ENCODE results near the gene TOM1. TPM values are rescaled to one million over a fixed set of nuclear protein-coding genes. Genes with fewer than 3 reads are reported as not detected.

The TOM1 gene
- total and polyA plus RNA-seq, 2 of the 13 experiments (the other 11 are each of a cell fraction or from before 2014, with no cell fraction given) = 30.8 to 87.3 TPM

DNA sequence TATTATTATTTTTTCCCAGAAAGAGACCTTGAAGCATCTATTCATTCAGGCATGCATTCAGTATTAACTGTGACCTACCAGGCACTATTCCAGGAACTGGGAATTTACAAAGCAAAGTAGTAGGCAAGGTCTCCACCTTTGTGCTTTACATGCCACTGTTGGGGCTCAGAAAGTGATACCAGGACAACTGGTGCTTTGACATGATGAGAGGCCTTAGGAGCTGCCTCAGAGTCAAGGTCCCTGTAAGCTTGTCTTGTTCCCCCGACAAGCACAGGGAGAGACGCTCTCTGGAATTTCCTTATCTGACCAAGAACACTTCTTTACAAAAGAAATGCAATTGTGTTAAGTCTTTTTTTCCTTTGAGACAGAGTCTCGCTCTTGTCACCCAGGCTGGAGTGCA, 78.9 kb downstream of the TOM1 start (continued):
- TF ChIP-seq TBP (CRISPR knock-in tag; IDR thresholded peaks at IDR 0.05) = no peak
- peak; percentile 16 for TF ChIP-seq ASH2L (IDR thresholded peaks at IDR 0.05; ENCODE audit: insufficient read length, low read depth, low read length)
- no peak for TF ChIP-seq ETV6 (CRISPR knock-in tag; conservative IDR thresholded peaks at IDR 0.05)
- TF ChIP-seq, protein P1, sequence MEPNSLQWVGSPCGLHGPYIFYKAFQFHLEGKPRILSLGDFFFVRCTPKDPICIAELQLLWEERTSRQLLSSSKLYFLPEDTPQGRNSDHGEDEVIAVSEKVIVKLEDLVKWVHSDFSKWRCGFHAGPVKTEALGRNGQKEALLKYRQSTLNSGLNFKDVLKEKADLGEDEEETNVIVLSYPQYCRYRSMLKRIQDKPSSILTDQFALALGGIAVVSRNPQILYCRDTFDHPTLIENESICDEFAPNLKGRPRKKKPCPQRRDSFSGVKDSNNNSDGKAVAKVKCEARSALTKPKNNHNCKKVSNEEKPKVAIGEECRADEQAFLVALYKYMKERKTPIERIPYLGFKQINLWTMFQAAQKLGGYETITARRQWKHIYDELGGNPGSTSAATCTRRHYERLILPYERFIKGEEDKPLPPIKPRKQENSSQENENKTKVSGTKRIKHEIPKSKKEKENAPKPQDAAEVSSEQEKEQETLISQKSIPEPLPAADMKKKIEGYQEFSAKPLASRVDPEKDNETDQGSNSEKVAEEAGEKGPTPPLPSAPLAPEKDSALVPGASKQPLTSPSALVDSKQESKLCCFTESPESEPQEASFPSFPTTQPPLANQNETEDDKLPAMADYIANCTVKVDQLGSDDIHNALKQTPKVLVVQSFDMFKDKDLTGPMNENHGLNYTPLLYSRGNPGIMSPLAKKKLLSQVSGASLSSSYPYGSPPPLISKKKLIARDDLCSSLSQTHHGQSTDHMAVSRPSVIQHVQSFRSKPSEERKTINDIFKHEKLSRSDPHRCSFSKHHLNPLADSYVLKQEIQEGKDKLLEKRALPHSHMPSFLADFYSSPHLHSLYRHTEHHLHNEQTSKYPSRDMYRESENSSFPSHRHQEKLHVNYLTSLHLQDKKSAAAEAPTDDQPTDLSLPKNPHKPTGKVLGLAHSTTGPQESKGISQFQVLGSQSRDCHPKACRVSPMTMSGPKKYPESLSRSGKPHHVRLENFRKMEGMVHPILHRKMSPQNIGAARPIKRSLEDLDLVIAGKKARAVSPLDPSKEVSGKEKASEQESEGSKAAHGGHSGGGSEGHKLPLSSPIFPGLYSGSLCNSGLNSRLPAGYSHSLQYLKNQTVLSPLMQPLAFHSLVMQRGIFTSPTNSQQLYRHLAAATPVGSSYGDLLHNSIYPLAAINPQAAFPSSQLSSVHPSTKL (CRISPR knock-in tag; IDR thresholded peaks at IDR 0.05) = peak; percentile 48
- TF ChIP-seq ZNF781 (CRISPR knock-in tag; IDR thresholded peaks at IDR 0.05; ENCODE audit: borderline replicate concordance, not compliant biosample characterization) = no peak
- TF ChIP-seq, protein P2, sequence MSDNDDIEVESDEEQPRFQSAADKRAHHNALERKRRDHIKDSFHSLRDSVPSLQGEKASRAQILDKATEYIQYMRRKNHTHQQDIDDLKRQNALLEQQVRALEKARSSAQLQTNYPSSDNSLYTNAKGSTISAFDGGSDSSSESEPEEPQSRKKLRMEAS (IDR thresholded peaks at IDR 0.05) = 0 out of 2 replicates have a peak, but pooled peaks have one; percentile 24
- 0 out of 2 replicates have a peak, but pooled peaks have one; percentile 1 for TF ChIP-seq ETV5 (CRISPR knock-in tag; IDR thresholded peaks at IDR 0.05; ENCODE audit: borderline replicate concordance)
- 0 out of 2 replicates have a peak, but pooled peaks have one; percentile 18 for TF ChIP-seq MED1 (CRISPR knock-in tag; IDR thresholded peaks at IDR 0.05)
- TF ChIP-seq, protein P3, sequence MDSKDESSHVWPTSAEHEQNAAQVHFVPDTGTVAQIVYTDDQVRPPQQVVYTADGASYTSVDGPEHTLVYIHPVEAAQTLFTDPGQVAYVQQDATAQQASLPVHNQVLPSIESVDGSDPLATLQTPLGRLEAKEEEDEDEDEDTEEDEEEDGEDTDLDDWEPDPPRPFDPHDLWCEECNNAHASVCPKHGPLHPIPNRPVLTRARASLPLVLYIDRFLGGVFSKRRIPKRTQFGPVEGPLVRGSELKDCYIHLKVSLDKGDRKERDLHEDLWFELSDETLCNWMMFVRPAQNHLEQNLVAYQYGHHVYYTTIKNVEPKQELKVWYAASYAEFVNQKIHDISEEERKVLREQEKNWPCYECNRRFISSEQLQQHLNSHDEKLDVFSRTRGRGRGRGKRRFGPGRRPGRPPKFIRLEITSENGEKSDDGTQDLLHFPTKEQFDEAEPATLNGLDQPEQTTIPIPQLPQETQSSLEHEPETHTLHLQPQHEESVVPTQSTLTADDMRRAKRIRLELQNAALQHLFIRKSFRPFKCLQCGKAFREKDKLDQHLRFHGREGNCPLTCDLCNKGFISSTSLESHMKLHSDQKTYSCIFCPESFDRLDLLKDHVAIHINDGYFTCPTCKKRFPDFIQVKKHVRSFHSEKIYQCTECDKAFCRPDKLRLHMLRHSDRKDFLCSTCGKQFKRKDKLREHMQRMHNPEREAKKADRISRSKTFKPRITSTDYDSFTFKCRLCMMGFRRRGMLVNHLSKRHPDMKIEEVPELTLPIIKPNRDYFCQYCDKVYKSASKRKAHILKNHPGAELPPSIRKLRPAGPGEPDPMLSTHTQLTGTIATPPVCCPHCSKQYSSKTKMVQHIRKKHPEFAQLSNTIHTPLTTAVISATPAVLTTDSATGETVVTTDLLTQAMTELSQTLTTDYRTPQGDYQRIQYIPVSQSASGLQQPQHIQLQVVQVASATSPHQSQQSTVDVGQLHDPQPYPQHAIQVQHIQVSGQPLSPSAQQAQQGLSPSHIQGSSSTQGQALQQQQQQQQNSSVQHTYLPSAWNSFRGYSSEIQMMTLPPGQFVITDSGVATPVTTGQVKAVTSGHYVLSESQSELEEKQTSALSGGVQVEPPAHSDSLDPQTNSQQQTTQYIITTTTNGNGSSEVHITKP (CRISPR knock-in tag; IDR thresholded peaks at IDR 0.05; ENCODE audit: low read depth) = 0 out of 2 replicates have a peak, but pooled peaks have one; percentile 11
- no peak for TF ChIP-seq EHMT2 (IDR thresholded peaks at IDR 0.05; ENCODE audit: borderline replicate concordance, low read depth, low read length)
- TF ChIP-seq, protein P4, sequence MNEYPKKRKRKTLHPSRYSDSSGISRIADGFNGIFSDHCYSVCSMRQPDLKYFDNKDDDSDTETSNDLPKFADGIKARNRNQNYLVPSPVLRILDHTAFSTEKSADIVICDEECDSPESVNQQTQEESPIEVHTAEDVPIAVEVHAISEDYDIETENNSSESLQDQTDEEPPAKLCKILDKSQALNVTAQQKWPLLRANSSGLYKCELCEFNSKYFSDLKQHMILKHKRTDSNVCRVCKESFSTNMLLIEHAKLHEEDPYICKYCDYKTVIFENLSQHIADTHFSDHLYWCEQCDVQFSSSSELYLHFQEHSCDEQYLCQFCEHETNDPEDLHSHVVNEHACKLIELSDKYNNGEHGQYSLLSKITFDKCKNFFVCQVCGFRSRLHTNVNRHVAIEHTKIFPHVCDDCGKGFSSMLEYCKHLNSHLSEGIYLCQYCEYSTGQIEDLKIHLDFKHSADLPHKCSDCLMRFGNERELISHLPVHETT (CRISPR knock-in tag; conservative IDR thresholded peaks at IDR 0.05) = no peak
- TF ChIP-seq, protein P5, sequence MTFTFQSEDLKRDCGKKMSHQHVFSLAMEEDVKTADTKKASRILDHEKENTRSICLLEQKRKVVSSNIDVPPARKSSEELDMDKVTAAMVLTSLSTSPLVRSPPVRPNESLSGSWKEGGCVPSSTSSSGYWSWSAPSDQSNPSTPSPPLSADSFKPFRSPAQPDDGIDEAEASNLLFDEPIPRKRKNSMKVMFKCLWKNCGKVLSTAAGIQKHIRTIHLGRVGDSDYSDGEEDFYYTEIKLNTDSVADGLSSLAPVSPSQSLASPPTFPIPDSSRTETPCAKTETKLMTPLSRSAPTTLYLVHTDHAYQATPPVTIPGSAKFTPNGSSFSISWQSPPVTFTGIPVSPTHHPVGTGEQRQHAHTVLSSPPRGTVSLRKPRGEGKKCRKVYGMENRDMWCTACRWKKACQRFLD (CRISPR knock-in tag; IDR thresholded peaks at IDR 0.05; ENCODE audit: borderline replicate concordance) = no peak
- TF ChIP-seq RXRB (CRISPR knock-in tag; IDR thresholded peaks at IDR 0.05; ENCODE audit: borderline replicate concordance) = peak; percentile 63; the same call in 1 of the 2 replicates
- TF ChIP-seq NCOA2 (CRISPR knock-in tag; IDR thresholded peaks at IDR 0.05) = 0 out of 2 replicates have a peak, but pooled peaks have one; percentile 20
- TF ChIP-seq, protein P6, sequence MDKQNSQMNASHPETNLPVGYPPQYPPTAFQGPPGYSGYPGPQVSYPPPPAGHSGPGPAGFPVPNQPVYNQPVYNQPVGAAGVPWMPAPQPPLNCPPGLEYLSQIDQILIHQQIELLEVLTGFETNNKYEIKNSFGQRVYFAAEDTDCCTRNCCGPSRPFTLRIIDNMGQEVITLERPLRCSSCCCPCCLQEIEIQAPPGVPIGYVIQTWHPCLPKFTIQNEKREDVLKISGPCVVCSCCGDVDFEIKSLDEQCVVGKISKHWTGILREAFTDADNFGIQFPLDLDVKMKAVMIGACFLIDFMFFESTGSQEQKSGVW (CRISPR knock-in tag; IDR thresholded peaks at IDR 0.05; ENCODE audit: borderline replicate concordance) = no peak
- TF ChIP-seq, protein P7, sequence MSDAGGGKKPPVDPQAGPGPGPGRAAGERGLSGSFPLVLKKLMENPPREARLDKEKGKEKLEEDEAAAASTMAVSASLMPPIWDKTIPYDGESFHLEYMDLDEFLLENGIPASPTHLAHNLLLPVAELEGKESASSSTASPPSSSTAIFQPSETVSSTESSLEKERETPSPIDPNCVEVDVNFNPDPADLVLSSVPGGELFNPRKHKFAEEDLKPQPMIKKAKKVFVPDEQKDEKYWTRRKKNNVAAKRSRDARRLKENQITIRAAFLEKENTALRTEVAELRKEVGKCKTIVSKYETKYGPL (CRISPR knock-in tag; IDR thresholded peaks at IDR 0.05) = no peak
- no peak for TF ChIP-seq SYNCRIP (IDR thresholded peaks at IDR 0.05; ENCODE audit: insufficient read depth, low read depth, low read length)
